ENCODE measurements around the gene SMOC2.

DNA sequence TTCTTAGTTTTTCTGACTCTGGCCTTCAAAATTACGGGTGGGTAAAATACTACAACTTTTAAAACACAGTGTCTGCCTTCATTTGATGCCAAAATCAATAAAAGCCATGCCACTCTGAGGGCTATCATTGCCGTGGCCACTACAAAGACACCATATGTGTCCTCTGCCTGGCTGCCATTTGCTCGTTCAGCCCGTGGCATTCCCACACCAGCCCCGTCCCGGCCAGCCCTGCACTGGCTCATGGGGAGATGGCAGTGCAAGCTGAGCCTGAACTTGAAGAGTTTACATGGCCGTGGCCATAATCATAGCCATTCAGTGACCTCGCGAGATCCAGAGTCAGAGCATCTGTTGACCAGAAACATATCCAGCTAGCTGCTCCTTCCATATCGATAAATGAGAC is 79.2 kb downstream of the SMOC2 start:
- TF ChIP-seq, protein P1, sequence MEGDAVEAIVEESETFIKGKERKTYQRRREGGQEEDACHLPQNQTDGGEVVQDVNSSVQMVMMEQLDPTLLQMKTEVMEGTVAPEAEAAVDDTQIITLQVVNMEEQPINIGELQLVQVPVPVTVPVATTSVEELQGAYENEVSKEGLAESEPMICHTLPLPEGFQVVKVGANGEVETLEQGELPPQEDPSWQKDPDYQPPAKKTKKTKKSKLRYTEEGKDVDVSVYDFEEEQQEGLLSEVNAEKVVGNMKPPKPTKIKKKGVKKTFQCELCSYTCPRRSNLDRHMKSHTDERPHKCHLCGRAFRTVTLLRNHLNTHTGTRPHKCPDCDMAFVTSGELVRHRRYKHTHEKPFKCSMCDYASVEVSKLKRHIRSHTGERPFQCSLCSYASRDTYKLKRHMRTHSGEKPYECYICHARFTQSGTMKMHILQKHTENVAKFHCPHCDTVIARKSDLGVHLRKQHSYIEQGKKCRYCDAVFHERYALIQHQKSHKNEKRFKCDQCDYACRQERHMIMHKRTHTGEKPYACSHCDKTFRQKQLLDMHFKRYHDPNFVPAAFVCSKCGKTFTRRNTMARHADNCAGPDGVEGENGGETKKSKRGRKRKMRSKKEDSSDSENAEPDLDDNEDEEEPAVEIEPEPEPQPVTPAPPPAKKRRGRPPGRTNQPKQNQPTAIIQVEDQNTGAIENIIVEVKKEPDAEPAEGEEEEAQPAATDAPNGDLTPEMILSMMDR (IDR thresholded peaks at IDR 0.05): no peak
- no peak for TF ChIP-seq POLR2A (IDR thresholded peaks at IDR 0.05)

Data from Peyer's patch (tissue), 4 donors.